HFFc6 (cell line): Measurements from ENCODE around the gene HOXB6. TPM values are rescaled to one million over a fixed set of nuclear protein-coding genes. Genes with fewer than 3 reads are reported as not detected.

ENCODE experiments used
- DNase-seq: peaks from one replicate; pipeline ENCODE4 v3.0.0-alpha.2; 2018
- H3K27ac Mint-ChIP-seq: 2 replicates; pipeline ENCODE4 v1.8.0; 2020; ENCODE audit warnings: mild to moderate bottlenecking, mixed read lengths
- H3K27me3 Mint-ChIP-seq: 2 replicates; pipeline ENCODE4 v1.8.0; 2021; ENCODE audit warnings: mild to moderate bottlenecking, moderate library complexity, mixed read lengths; ENCODE audit not compliant: insufficient read depth
- H3K36me3 Mint-ChIP-seq: 2 replicates; pipeline ENCODE4 v1.8.0; 2021; ENCODE audit warnings: low read depth, mixed read lengths
- H3K4me1 Mint-ChIP-seq: 2 replicates; pipeline ENCODE4 v1.8.0; 2020; ENCODE audit warnings: low read depth, mixed read lengths
- H3K4me3 Mint-ChIP-seq: 2 replicates; pipeline ENCODE4 v1.8.0; 2020; ENCODE audit warnings: mild to moderate bottlenecking, moderate library complexity, mixed read lengths
- H3K9me3 Mint-ChIP-seq: 2 replicates; pipeline ENCODE4 v1.8.0; 2020; ENCODE audit warnings: mild to moderate bottlenecking, mixed read lengths
- CTCF ChIP-seq: fragments of 200-600 bp; sonication (generic); IDR thresholded peaks from 2 replicates; pipeline ENCODE4 v1.5.0; 2021; ENCODE audit warnings: antibody characterized with exemption, mild to moderate bottlenecking
- total RNA-seq, 6 experiments: library from RNA; stranded (reverse); fragmentation: NEBNext Ultra II Directional; extraction: Animal tissue kit (Norgen Biotek cat#: 25700); gene quantifications; 2 replicates in 1 of 6; 3 replicates in 5 of 6; pipeline ENCODE4 v1.2.3, GENCODE V29; 2021

HOXB6 gene
- total RNA-seq, 6 experiments from 2014 or later = not detected

- Mint-ChIP-seq H3K27me3 (peaks cover 67% of the 10 kb centered on the region), H3K27ac (no peak overlapping the region), H3K9me3 (no peaks in the 10 kb centered on the region), H3K4me3 (no peak overlapping the region), H3K36me3 (no peaks in the 10 kb centered on the region), H3K4me1 (no peaks in the 10 kb centered on the region)
- TF ChIP-seq CTCF = no peak
- DNase-seq = no peak
Observed at GRCh38 chr17:48552466-48553189, 52.2 kb downstream of the HOXB6 start.

- Mint-ChIP-seq H3K36me3 (no peaks in the 10 kb centered on the region), H3K9me3 (no peaks in the 10 kb centered on the region), H3K27ac (no peak overlapping the region), H3K4me1 (no peaks in the 10 kb centered on the region), H3K4me3 (no peak overlapping the region), H3K27me3 (peaks cover 67% of the 10 kb centered on the region)
- TF ChIP-seq CTCF = no peak
- no peak for DNase-seq
Observed at GRCh38 chr17:48551596-48552465, 53.0 kb downstream of the HOXB6 start.

- H3K27me3 Mint-ChIP-seq = peaks cover 69% of the 10 kb centered on the region
- no peaks in the 10 kb centered on the region for H3K4me1 Mint-ChIP-seq
- TF ChIP-seq CTCF = no peak
- DNase-seq = no peak
- no peak overlapping the region for H3K4me3 Mint-ChIP-seq
- H3K9me3 Mint-ChIP-seq = no peaks in the 10 kb centered on the region
- H3K36me3 Mint-ChIP-seq = no peaks in the 10 kb centered on the region
- H3K27ac Mint-ChIP-seq = no peak overlapping the region
Observed at GRCh38 chr17:48551214-48551555, 53.6 kb downstream of the HOXB6 start.

- Mint-ChIP-seq H3K36me3 (no peaks in the 10 kb centered on the region), H3K27me3 (peaks cover 68% of the 10 kb centered on the region), H3K9me3 (no peaks in the 10 kb centered on the region), H3K4me1 (no peaks in the 10 kb centered on the region), H3K27ac (no peak overlapping the region), H3K4me3 (no peak overlapping the region)
- DNase-seq = no peak
- TF ChIP-seq CTCF = peak; percentile 31; the same call in 1 of the 2 replicates
Observed at GRCh38 chr17:48550502-48551213, 54.1 kb downstream of the HOXB6 start.

- Mint-ChIP-seq H3K36me3 (no peaks in the 10 kb centered on the region), H3K4me3 (no peak overlapping the region), H3K4me1 (no peaks in the 10 kb centered on the region), H3K9me3 (no peaks in the 10 kb centered on the region), H3K27me3 (peaks cover 70% of the 10 kb centered on the region), H3K27ac (no peak overlapping the region)
- no peak for TF ChIP-seq CTCF
- DNase-seq = no peak
Observed at GRCh38 chr17:48549914-48550501, 54.8 kb downstream of the HOXB6 start.
